Measurements from ENCODE around the gene STK11IP. TPM values are rescaled to one million over a fixed set of nuclear protein-coding genes. Genes with fewer than 3 reads are reported as not detected.

Gene STK11IP
- total and polyA plus RNA-seq, 9 of the 15 experiments (the other 6 are each of a cell fraction or from before 2014, with no cell fraction given), result 0.52 to 21.7 (median 5.6) TPM

GRCh38 chr2:219627103-219628100, 29.7 kb downstream of the STK11IP start, which contains the start of gene SLC4A3:
Gene SLC4A3 (plus strand): TSS chr2:219627630. CDS start chr2:219627993, 363 bp downstream.
- Histone ChIP-seq H3K9ac (ENCODE audit: insufficient read depth in 1 of 2, low read depth in 2 of 2, low read length in 2 of 2) (peak within 1 kb of the TSS in 1 of 2 experiments; percentile 78; a peak in 2 of 4 replicates), H3K36me3 (ENCODE audit: control insufficient read depth, insufficient read depth, low read length) (no peaks in the 10 kb centered on the region), H3K4me2 (ENCODE audit: insufficient read depth, low read length) (peak within 1 kb of the TSS; percentile 11; the same call in 1 of the 2 replicates), H2AFZ (ENCODE audit: low read depth, low read length) (no peak within 1 kb of the TSS), H3K79me2 (ENCODE audit: control insufficient read depth, insufficient read depth, low read length) (no peaks in the 10 kb centered on the region), H3K9me1 (ENCODE audit: control insufficient read depth, insufficient read depth, low read length) (no peaks in the 10 kb centered on the region), H3K4me1 (replicated peaks in 1 of 2; ENCODE audit: control insufficient read depth in 2 of 2, insufficient read depth in 2 of 2, low read length in 2 of 2) (peaks cover 0 to 49% of the 10 kb centered on the region in 2 experiments; a peak in 2 of 5 replicates), H3K9me3 (replicated peaks; ENCODE audit: control insufficient read depth, insufficient read depth, low read depth, low read length) (no peaks in the 10 kb centered on the region), H3K4me3 (peak within 1 kb of the TSS; percentile 35), H3K27me3 (ENCODE audit: control insufficient read depth in 2 of 2, insufficient read depth in 2 of 2, low read length in 2 of 2) (peaks cover 2 to 16% of the 10 kb centered on the region in 2 experiments; a peak in 1 of 5 replicates), H3K27ac (ENCODE audit: extremely low read depth, low read depth, low read length) (no peak within 1 kb of the TSS), H4K20me1 (replicated peaks; ENCODE audit: control insufficient read depth, insufficient read depth, low read length) (0 out of 2 replicates have a peak, but pooled peaks cover 3% of the 10 kb centered on the region)
- in situ Hi-C loops (cut with MboI), result no loop called here
- 14% methylated on average over 10 of the region's 103 CpGs for WGBS (ENCODE audit: insufficient coverage, low coverage, missing lambda C conversion rate)
- peak; percentile 80 for ATAC-seq
- ChIA-PET POLR2A (interaction anchor here (0.7 to 0.9 kb wide), 2 partner anchors 10 to 68 kb away, joined by 3 read pairs; no protein-coding TSS in a partner anchor), CTCF (ENCODE audit: low intra/inter-chr PET ratio) (interaction anchor here (1.1 kb wide), 1 partner anchor 86 kb away, joined by 3 read pairs; no protein-coding TSS in a partner anchor)
- peak; percentile 17 to 80 (median 70) for DNase-seq (ENCODE audit: extremely low read depth in 1 of 4, low spot score in 3 of 4)
- intact Hi-C loops (cut with micrococcal nuclease), result loop anchor here (5.0 kb wide), 1 partner anchor 85 kb away; the partner anchor contains the start of genes CHPF and TMEM198
- BruUV-seq (replicated peaks), result no TSS peak
- FAIRE-seq, result no peak
- TF ChIP-seq ETV6 (IDR thresholded peaks at IDR 0.05; ENCODE audit: borderline replicate concordance in 1 of 2, low read depth in 2 of 2, low read length in 1 of 2), result no peak
- no peak for TF ChIP-seq ETV6 (CRISPR knock-in tag; IDR thresholded peaks at IDR 0.05; ENCODE audit: borderline replicate concordance)
- no peak for TF ChIP-seq SAFB (IDR thresholded peaks at IDR 0.05; ENCODE audit: borderline replicate concordance, low read depth, low read length)
- TF ChIP-seq STAT5B (CRISPR knock-in tag; IDR thresholded peaks at IDR 0.05), result no peak
- TF ChIP-seq ZKSCAN1 (IDR thresholded peaks at IDR 0.05; ENCODE audit: low read depth, low read length), result no peak
- peak; percentile 84 for TF ChIP-seq PRDM10 (IDR thresholded peaks at IDR 0.05; ENCODE audit: partially characterized antibody)
- TF ChIP-seq, protein P1, sequence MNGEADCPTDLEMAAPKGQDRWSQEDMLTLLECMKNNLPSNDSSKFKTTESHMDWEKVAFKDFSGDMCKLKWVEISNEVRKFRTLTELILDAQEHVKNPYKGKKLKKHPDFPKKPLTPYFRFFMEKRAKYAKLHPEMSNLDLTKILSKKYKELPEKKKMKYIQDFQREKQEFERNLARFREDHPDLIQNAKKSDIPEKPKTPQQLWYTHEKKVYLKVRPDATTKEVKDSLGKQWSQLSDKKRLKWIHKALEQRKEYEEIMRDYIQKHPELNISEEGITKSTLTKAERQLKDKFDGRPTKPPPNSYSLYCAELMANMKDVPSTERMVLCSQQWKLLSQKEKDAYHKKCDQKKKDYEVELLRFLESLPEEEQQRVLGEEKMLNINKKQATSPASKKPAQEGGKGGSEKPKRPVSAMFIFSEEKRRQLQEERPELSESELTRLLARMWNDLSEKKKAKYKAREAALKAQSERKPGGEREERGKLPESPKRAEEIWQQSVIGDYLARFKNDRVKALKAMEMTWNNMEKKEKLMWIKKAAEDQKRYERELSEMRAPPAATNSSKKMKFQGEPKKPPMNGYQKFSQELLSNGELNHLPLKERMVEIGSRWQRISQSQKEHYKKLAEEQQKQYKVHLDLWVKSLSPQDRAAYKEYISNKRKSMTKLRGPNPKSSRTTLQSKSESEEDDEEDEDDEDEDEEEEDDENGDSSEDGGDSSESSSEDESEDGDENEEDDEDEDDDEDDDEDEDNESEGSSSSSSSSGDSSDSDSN (IDR thresholded peaks at IDR 0.05; ENCODE audit: borderline replicate concordance in 1 of 2, low read depth in 2 of 2, low read length in 2 of 2), result peak; percentile 66 to 87; a peak in 3 of 4 replicates
- TF ChIP-seq PTRF (tag; IDR thresholded peaks at IDR 0.05), result no peak
- TF ChIP-seq NONO (IDR thresholded peaks at IDR 0.05; ENCODE audit: low read depth in 2 of 2, low read length in 1 of 2), result 0 out of 4 replicates have a peak, but pooled peaks of 1 of the 2 experiments have one; percentile 27
- TF ChIP-seq GTF2A2 (tag; IDR thresholded peaks at IDR 0.05), result no peak
- no peak for TF ChIP-seq EZH2 (IDR thresholded peaks at IDR 0.05; ENCODE audit: borderline replicate concordance, low read depth, low read length)

Data from K562 (cell line).